ENCODE measurements around the gene SURF1. TPM values are rescaled to one million over a fixed set of nuclear protein-coding genes. Genes with fewer than 3 reads are reported as not detected.
A peak's percentile ranks its signal among the peaks of the same experiment; 100 is the strongest.

SURF1 gene
- total and polyA plus RNA-seq, 9 of the 15 experiments (the other 6 are each of a cell fraction or from before 2014, with no cell fraction given) = 16.1 to 31.3 (median 20.9) TPM

DNA sequence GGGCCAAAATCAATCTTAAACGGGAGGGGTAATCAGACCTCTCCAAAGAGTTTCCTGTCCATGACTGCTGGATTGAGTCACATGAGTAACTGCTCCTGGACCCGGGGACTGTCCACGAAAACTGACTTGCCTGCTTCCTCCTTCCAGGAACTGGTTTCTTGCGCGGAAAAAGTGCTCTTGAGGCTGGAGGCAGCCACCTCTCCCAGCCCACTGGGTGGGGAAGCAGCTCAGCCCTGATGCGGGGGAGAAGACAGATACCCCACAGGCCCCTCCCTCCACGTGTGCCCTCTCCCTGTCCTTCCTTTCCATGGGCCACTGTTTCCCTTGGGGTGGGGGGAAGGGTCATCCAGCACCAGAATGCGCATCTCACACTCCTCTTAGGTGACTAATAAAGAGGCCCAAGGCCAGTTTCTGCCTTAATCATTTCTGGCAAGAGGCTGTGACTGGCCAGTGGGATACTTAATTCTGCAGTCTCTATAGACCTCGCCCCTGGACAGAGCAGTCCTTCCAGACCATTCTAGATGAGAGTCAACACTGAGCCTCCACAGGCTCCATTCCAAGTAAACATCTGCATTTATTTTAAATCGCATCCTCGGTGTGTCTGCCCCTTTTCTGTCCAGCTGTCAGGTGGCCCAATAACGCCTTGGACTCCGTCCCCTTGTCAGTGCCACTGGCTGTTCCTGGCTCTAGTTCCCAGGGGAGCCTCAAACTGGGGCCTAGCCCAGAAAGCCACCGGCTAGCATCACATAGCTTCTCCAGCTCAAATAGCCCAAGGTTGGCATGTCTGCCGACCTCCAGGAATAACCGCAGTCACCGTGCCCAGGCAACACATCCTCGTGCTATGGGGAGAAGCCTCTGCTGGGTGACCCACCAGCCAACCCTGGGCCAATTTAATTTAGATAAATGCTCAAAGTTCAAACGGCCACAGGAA, 49.5 kb upstream of the SURF1 start:
- H3K27ac ChIP-seq (ENCODE audit: extremely low read depth, low read depth, low read length) = no peak overlapping the region
- intact Hi-C loops (cut with micrococcal nuclease) = loop anchor here (1.0 kb wide), 1 partner anchor 81 kb away; no protein-coding TSS in a partner anchor
- H3K9me1 ChIP-seq (ENCODE audit: control insufficient read depth, insufficient read depth, low read length) = no peaks in the 10 kb centered on the region
- no peak overlapping the region for H2AFZ ChIP-seq (ENCODE audit: low read depth, low read length)
- peaks cover 12% of the 10 kb centered on the region for H4K20me1 ChIP-seq (replicated peaks; ENCODE audit: control insufficient read depth, insufficient read depth, low read length)
- FAIRE-seq = no peak
- no peak for ATAC-seq
- H3K79me2 ChIP-seq (ENCODE audit: control insufficient read depth, insufficient read depth, low read length) = no peaks in the 10 kb centered on the region
- H3K9ac ChIP-seq (ENCODE audit: insufficient read depth in 1 of 2, low read depth in 2 of 2, low read length in 2 of 2) = peak overlapping the region in 1 of 2 experiments; percentile 43; a peak in 1 of 4 replicates
- H3K9me3 ChIP-seq (replicated peaks; ENCODE audit: control insufficient read depth, insufficient read depth, low read depth, low read length) = no peaks in the 10 kb centered on the region
- ChIA-PET CTCF (ENCODE audit: low intra/inter-chr PET ratio) (no interaction called here), POLR2A (no interaction called here)
- WGBS (ENCODE audit: insufficient coverage, low coverage, missing lambda C conversion rate) = 85% methylated on average over 18 of the region's 19 CpGs
- BruUV-seq (replicated peaks) = no TSS peak
- H3K4me1 ChIP-seq (replicated peaks in 1 of 2; ENCODE audit: control insufficient read depth in 2 of 2, insufficient read depth in 2 of 2, low read length in 2 of 2) = peaks cover 0 to 20% of the 10 kb centered on the region in 2 experiments; a peak in 3 of 5 replicates
- no peak overlapping the region for H3K4me2 ChIP-seq (ENCODE audit: insufficient read depth, low read length)
- H3K4me3 ChIP-seq = no peak overlapping the region
- in situ Hi-C loops (cut with MboI) = no loop called here
- H3K27me3 ChIP-seq (ENCODE audit: control insufficient read depth in 2 of 2, insufficient read depth in 2 of 2, low read length in 2 of 2) = no peaks in the 10 kb centered on the region
- DNase-seq (ENCODE audit: extremely low read depth in 1 of 4, low spot score in 3 of 4) = no peak
- peaks cover 75% of the 10 kb centered on the region; the same call in 2 of the 3 replicates for H3K36me3 ChIP-seq (ENCODE audit: control insufficient read depth, insufficient read depth, low read length)
- TF ChIP-seq CAMTA2 (CRISPR knock-in tag; conservative IDR thresholded peaks at IDR 0.05) (no peak), ZNF316 (IDR thresholded peaks at IDR 0.05) (no peak), NRF1 (conservative IDR thresholded peaks at IDR 0.05 in 1 of 2, IDR thresholded peaks at IDR 0.05 in 1 of 2) (no peak), STAT5B (CRISPR knock-in tag; IDR thresholded peaks at IDR 0.05) (no peak), STAT5A (IDR thresholded peaks at IDR 0.05; ENCODE audit: borderline replicate concordance, low read length) (no peak), ZNF140 (CRISPR knock-in tag; IDR thresholded peaks at IDR 0.05) (no peak), DIDO1 (tag; IDR thresholded peaks at IDR 0.05; ENCODE audit: low read depth) (no peak), MBD2 (IDR thresholded peaks at IDR 0.05; ENCODE audit: borderline replicate concordance, low read depth) (no peak), GABPB2 (CRISPR knock-in tag; conservative IDR thresholded peaks at IDR 0.05) (no peak), HIVEP1 (CRISPR knock-in tag; IDR thresholded peaks at IDR 0.05) (no peak)
- TF ChIP-seq, protein P1, sequence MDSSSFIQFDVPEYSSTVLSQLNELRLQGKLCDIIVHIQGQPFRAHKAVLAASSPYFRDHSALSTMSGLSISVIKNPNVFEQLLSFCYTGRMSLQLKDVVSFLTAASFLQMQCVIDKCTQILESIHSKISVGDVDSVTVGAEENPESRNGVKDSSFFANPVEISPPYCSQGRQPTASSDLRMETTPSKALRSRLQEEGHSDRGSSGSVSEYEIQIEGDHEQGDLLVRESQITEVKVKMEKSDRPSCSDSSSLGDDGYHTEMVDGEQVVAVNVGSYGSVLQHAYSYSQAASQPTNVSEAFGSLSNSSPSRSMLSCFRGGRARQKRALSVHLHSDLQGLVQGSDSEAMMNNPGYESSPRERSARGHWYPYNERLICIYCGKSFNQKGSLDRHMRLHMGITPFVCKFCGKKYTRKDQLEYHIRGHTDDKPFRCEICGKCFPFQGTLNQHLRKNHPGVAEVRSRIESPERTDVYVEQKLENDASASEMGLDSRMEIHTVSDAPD (CRISPR knock-in tag; IDR thresholded peaks at IDR 0.05) = no peak
- TF ChIP-seq, protein P2, sequence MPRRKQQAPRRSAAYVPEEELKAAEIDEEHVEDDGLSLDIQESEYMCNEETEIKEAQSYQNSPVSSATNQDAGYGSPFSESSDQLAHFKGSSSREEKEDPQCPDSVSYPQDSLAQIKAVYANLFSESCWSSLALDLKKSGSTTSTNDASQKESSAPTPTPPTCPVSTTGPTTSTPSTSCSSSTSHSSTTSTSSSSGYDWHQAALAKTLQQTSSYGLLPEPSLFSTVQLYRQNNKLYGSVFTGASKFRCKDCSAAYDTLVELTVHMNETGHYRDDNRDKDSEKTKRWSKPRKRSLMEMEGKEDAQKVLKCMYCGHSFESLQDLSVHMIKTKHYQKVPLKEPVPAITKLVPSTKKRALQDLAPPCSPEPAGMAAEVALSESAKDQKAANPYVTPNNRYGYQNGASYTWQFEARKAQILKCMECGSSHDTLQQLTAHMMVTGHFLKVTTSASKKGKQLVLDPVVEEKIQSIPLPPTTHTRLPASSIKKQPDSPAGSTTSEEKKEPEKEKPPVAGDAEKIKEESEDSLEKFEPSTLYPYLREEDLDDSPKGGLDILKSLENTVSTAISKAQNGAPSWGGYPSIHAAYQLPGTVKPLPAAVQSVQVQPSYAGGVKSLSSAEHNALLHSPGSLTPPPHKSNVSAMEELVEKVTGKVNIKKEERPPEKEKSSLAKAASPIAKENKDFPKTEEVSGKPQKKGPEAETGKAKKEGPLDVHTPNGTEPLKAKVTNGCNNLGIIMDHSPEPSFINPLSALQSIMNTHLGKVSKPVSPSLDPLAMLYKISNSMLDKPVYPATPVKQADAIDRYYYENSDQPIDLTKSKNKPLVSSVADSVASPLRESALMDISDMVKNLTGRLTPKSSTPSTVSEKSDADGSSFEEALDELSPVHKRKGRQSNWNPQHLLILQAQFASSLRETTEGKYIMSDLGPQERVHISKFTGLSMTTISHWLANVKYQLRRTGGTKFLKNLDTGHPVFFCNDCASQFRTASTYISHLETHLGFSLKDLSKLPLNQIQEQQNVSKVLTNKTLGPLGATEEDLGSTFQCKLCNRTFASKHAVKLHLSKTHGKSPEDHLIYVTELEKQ (CRISPR knock-in tag; IDR thresholded peaks at IDR 0.05) = no peak
- TF ChIP-seq, protein P3, sequence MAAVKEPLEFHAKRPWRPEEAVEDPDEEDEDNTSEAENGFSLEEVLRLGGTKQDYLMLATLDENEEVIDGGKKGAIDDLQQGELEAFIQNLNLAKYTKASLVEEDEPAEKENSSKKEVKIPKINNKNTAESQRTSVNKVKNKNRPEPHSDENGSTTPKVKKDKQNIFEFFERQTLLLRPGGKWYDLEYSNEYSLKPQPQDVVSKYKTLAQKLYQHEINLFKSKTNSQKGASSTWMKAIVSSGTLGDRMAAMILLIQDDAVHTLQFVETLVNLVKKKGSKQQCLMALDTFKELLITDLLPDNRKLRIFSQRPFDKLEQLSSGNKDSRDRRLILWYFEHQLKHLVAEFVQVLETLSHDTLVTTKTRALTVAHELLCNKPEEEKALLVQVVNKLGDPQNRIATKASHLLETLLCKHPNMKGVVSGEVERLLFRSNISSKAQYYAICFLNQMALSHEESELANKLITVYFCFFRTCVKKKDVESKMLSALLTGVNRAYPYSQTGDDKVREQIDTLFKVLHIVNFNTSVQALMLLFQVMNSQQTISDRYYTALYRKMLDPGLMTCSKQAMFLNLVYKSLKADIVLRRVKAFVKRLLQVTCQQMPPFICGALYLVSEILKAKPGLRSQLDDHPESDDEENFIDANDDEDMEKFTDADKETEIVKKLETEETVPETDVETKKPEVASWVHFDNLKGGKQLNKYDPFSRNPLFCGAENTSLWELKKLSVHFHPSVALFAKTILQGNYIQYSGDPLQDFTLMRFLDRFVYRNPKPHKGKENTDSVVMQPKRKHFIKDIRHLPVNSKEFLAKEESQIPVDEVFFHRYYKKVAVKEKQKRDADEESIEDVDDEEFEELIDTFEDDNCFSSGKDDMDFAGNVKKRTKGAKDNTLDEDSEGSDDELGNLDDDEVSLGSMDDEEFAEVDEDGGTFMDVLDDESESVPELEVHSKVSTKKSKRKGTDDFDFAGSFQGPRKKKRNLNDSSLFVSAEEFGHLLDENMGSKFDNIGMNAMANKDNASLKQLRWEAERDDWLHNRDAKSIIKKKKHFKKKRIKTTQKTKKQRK (IDR thresholded peaks at IDR 0.05; ENCODE audit: borderline replicate concordance, low read depth, low read length) = no peak
